Smooth muscle cell (in vitro differentiated cells): ENCODE measurements around the gene ZNF593OS. TPM values are rescaled to one million over a fixed set of nuclear protein-coding genes. Genes with fewer than 3 reads are reported as not detected.

Experiments
- DNase-seq: peaks from one replicate; lab custom pipeline; 2025; ENCODE audit not compliant: unreplicated experiment; lab: John Stamatoyannopoulos, UW
- H2AFZ ChIP-seq: fragments of 200-600 bp; sonication (generic); 2 replicates; pipeline ENCODE4 v1.6.0; 2016; ENCODE audit warnings: antibody characterized with exemption, low read depth, mild to moderate bottlenecking
- H3F3A ChIP-seq: fragments of 200-600 bp; sonication (generic); 2 replicates; pipeline ENCODE4 v1.6.0; 2017; ENCODE audit warnings: antibody characterized with exemption, low read depth
- H3K27ac ChIP-seq: fragments of 200-600 bp; sonication (generic); 2 replicates; pipeline ENCODE4 v1.5.1; 2016; ENCODE audit warnings: low read depth, mild to moderate bottlenecking
- H3K27me3 ChIP-seq: fragments of 200-600 bp; sonication (generic); 2 replicates; pipeline ENCODE4 v1.6.1; 2016; ENCODE audit warnings: low read depth, mild to moderate bottlenecking
- H3K36me3 ChIP-seq: fragments of 200-600 bp; sonication (generic); 2 replicates; pipeline ENCODE4 v1.5.1; 2016; ENCODE audit warnings: low read depth
- H3K4me1 ChIP-seq: fragments of 200-600 bp; sonication (generic); 2 replicates; pipeline ENCODE4 v1.5.1; 2016; ENCODE audit warnings: low read depth
- H3K4me2 ChIP-seq: fragments of 200-600 bp; sonication (generic); 2 replicates; pipeline ENCODE4 v1.6.0; 2016; ENCODE audit warnings: mild to moderate bottlenecking
- H3K4me3 ChIP-seq: fragments of 200-600 bp; sonication (generic); 2 replicates; pipeline ENCODE4 v1.5.1; 2016; ENCODE audit warnings: mild to moderate bottlenecking
- H3K79me2 ChIP-seq: fragments of 200-600 bp; sonication (generic); 2 replicates; pipeline ENCODE4 v1.6.0; 2016; ENCODE audit warnings: low read depth, mild to moderate bottlenecking
- H3K9ac ChIP-seq: fragments of 200-600 bp; sonication (generic); 2 replicates; pipeline ENCODE4 v1.6.0; 2016; ENCODE audit warnings: low read depth
- H3K9me3 ChIP-seq: fragments of 200-600 bp; sonication (generic); replicated peaks from 2 replicates; pipeline ENCODE4 v1.5.1; 2016; ENCODE audit warnings: low read depth
- H4K20me1 ChIP-seq: fragments of 200-600 bp; sonication (generic); 2 replicates; pipeline ENCODE4 v1.6.0; 2016; ENCODE audit warnings: low read depth
- CTCF ChIP-seq: fragments of 200-600 bp; sonication (generic); IDR thresholded peaks from 2 replicates; pipeline ENCODE4 v1.5.1; 2017; ENCODE audit warnings: borderline replicate concordance, mild to moderate bottlenecking, antibody characterized with exemption; ENCODE audit not compliant: insufficient read depth, poor library complexity, severe bottlenecking
- WGBS: methylation state at CpG from one replicate; pipeline ENCODE4 v1.1.7; 2016; ENCODE audit warnings: low lambda C conversion rate; 5-methylcytosine and 5-hydroxymethylcytosine counted together
- polyA plus RNA-seq: library from polyadenylated mRNA; unstranded; fragments of >200 nt; fragmentation: Nextera tagmentation; extraction: Ambion mirVana; gene quantifications from 2 replicates; pipeline ENCODE4 v1.2.1, GENCODE V29; 2016
- total RNA-seq: library from RNA; depleted of rRNA; stranded (reverse); fragments of >200 nt; gene quantifications from 2 replicates; pipeline ENCODE4 v1.2.3, GENCODE V29; 2014

ZNF593OS gene
- total and polyA plus RNA-seq, 2 experiments from 2014 or later: not detected

- peak overlapping the region; percentile 91 for H3K4me2 ChIP-seq
- no peak overlapping the region for H3K27ac ChIP-seq
- no peak for TF ChIP-seq CTCF
- H3K9me3 ChIP-seq: no peaks in the 10 kb centered on the region
- H3K9ac ChIP-seq: no peak overlapping the region
- H4K20me1 ChIP-seq: no peaks in the 10 kb centered on the region
- H3K27me3 ChIP-seq: no peaks in the 10 kb centered on the region
- H3K4me1 ChIP-seq: peaks cover 20% of the 10 kb centered on the region
- H2AFZ ChIP-seq: peak overlapping the region; percentile 87
- H3K79me2 ChIP-seq: no peaks in the 10 kb centered on the region
- WGBS: 35% methylated on average over 21 of the region's 21 CpGs
- H3K4me3 ChIP-seq: peak overlapping the region; percentile 50
- no peak for DNase-seq
- H3F3A ChIP-seq: peaks cover 8% of the 10 kb centered on the region
- no peaks in the 10 kb centered on the region for H3K36me3 ChIP-seq
Measured at GRCh38 chr1:26162220-26162709, 9.4 kb downstream of the ZNF593OS start.

DNA sequence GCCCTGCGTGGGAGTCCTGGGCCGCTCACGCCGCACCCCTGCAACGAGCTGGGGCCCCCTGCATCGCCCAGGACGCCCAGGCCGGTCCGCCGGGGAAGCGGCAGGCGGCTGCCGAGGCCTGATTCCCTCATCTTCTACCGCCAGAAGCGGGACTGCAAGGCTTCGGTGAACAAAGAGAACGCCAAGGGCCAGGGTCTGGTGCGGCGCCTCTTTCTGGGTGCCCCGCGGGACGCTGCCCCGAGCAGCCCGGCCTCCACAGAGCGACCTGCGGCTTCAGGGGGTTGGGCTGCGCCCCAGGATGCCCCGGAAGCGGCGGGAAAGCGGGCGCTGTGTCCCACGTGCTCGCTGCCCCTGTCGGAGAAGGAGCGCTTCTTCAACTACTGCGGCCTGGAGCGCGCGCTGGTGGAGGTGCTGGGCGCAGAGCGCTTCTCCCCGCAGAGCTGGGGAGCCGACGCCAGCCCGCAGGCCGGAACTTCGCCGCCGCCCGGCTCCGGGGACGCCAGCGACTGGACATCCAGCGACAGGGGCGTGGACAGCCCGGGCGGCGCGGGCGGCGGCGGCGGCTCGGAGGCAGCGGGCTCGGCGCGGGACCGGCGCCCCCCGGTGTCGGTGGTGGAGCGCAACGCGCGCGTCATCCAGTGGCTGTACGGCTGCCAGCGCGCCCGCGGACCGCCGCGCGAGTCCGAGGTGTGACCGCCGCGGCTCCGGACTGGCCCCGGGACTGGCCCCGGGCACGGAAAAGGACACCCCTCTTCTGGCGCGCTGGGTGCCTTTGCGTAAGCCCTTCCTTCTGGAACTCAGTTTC lies 10.0 kb downstream of the ZNF593OS start:
- peak; percentile 4 for TF ChIP-seq CTCF
- DNase-seq: peak; percentile 38

DNA sequence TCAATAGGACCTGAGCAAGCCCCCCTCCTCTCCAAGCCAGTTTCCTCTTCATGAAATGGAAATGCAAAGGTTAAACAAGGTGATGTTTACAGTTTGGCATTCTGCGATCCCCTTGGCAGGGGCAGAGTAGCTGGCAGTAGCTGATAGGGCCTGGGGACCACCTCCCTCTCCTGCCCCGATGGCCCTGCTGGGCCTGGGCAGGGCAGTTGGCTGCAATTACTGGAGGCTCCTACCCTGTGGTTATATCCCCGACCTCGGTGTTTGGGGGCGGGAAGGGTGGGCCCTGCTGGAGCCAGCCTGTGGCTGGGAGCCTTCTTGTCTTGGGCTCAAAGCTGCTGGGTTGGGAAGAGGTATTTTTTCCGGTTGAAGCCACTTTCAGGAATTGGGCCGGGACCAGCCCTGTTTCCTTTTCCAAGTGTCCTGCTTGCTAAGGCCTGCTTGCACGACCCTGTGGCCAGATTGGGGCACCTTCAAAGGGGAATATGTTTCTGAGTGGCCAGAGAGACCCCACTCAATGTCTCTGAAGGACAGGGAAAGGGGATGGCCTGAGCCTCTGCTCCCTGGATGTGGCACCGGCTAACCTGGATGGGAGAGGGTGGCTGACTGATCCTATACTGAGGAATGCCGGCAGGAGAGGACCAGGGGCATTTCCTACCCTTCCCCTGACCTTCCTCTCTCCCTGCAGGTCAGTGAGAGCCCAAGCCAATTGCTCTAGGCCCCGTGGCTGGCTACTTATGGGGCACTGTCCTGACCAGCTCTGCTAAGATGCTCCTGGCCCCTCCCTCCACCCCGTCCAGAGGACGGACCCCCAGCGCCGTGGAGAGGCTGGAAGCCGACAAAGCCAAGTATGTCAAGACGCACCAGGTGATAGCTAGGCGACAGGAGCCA lies 10.9 kb downstream of the ZNF593OS start:
- Histone ChIP-seq H3F3A (peaks cover 8% of the 10 kb centered on the region), H3K79me2 (no peaks in the 10 kb centered on the region), H3K4me1 (peaks cover 31% of the 10 kb centered on the region), H3K27ac (no peak overlapping the region), H3K9me3 (no peaks in the 10 kb centered on the region), H4K20me1 (no peaks in the 10 kb centered on the region), H2AFZ (peak overlapping the region; percentile 96), H3K27me3 (peaks cover 6% of the 10 kb centered on the region), H3K4me2 (peak overlapping the region; percentile 91), H3K4me3 (peak overlapping the region; percentile 50), H3K36me3 (no peaks in the 10 kb centered on the region), H3K9ac (no peak overlapping the region)
- no peak for DNase-seq
- TF ChIP-seq CTCF: no peak
- WGBS: 54% methylated on average over 18 of the region's 18 CpGs

More for the DNA sequence above, 10.0 kb downstream of the ZNF593OS start:
- Histone ChIP-seq H4K20me1 (no peaks in the 10 kb centered on the region), H3K27ac (no peak overlapping the region), H3K27me3 (no peaks in the 10 kb centered on the region), H2AFZ (peak overlapping the region; percentile 96), H3K9me3 (no peaks in the 10 kb centered on the region), H3K79me2 (no peaks in the 10 kb centered on the region), H3K4me1 (peaks cover 23% of the 10 kb centered on the region), H3K4me2 (peak overlapping the region; percentile 91), H3K4me3 (peak overlapping the region; percentile 50), H3K9ac (no peak overlapping the region), H3F3A (peaks cover 8% of the 10 kb centered on the region), H3K36me3 (no peaks in the 10 kb centered on the region)
- WGBS: 2% methylated on average over 88 of the region's 98 CpGs
